ENCODE measurements around the gene ASPN. TPM values are rescaled to one million over a fixed set of nuclear protein-coding genes. Genes with fewer than 3 reads are reported as not detected.

ASPN gene
- total RNA-seq: 0.07 TPM in 1 of 2 replicates, not detected in the other

GRCh38 chr9:92482329-92482728 lies at the start of gene ASPN:
ASPN (minus strand) TSS chr9:92482506.

DNA sequence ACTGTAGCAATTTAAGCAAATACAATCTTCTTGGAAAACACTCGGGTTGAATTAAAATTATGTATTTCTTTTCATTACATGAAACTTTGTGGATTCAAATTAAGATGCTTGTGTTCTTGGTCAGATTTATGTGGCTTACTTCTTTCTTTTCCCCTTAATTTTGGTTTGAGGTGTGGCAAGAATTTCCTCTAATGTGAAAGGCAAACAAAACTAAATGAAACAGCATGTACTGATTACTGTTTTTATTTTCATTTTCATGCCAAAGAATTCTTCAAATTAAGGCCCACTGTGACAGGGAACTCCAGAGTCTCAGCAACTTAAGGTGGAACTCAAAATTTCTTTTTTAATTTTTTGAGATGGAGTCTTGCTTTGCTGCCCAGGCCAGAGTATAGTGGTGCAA lies 58.0 kb downstream of the ASPN start, which contains the start of gene OMD:
OMD (minus strand) TSS at position 132 of the 400 bp plus-strand sequence. CDS start 6,913 bp downstream, outside the sequence.

Other genes with a start within 250 kb of the ASPN start
- 133 and 141 TPM in 2 replicates for gene IARS1, start 188.8 kb downstream of the ASPN start, total RNA-seq
- gene NOL8, start 157.2 kb downstream of the ASPN start, total RNA-seq: 20.2 and 22.5 TPM in 2 replicates
- gene CENPP, start 156.6 kb downstream of the ASPN start, total RNA-seq: 8.7 and 10.7 TPM in 2 replicates
- not detected in 2 replicates for gene OGN, start 77.9 kb downstream of the ASPN start, total RNA-seq
- not detected in 2 replicates for gene OMD, start 58.0 kb downstream of the ASPN start, total RNA-seq
- gene ECM2, start 53.5 kb upstream of the ASPN start, total RNA-seq: not detected in 2 replicates
- gene IPPK, start 187.6 kb upstream of the ASPN start, total RNA-seq: 18.5 and 20.1 TPM in 2 replicates

Measured in mammary microvascular endothelial cell (primary cell).